RCC 7860 (cell line): ENCODE results near the gene TCP10L.
A peak's percentile ranks its signal among the peaks of the same experiment; 100 is the strongest.
"Not testable (repeated sequence)": the region's sequence is repeated elsewhere in the genome, so short reads cannot be mapped to it uniquely, and the experiment has no call there.

Experiments used
- DNase-seq: peaks from one replicate; pipeline ENCODE4 v3.0.0-alpha.2; 2015; ENCODE audit warnings: low spot score
- FAIRE-seq: peaks from 2 replicates; lab custom pipeline; 2012; peaks lifted over from hg19 to GRCh38; lab: Jason Lieb, UNC

TCP10L gene

DNA sequence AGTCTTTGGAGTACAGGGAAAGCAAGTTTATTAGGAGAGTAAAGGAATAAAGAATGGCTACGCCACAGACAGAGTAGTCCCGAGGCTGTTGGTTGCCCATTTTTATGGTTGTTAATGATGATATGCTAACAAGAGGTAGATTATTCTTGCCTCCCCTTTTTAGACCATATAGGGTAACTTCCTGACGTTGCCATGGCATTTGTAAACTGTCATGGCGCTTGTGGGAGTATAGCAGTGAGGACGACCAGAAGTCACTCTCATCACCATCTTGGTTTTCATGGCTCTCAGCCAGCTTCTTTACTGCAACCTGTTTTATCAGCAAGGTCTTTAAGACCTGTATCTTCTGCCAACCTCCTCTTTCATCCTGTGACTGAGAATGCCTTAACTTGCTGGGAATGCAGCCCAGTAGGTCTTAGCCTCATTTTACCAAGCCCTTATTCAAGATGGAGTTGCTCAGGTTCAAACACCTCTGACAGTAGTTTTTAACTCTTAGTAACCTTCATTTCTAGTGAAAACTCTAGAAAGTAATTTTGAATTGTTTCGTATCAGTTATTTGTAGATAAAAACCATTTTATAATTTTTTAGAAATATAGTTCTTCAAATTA, 26.2 kb downstream of the TCP10L start:
- peak; percentile 45 for FAIRE-seq
- DNase-seq: no peak

DNA sequence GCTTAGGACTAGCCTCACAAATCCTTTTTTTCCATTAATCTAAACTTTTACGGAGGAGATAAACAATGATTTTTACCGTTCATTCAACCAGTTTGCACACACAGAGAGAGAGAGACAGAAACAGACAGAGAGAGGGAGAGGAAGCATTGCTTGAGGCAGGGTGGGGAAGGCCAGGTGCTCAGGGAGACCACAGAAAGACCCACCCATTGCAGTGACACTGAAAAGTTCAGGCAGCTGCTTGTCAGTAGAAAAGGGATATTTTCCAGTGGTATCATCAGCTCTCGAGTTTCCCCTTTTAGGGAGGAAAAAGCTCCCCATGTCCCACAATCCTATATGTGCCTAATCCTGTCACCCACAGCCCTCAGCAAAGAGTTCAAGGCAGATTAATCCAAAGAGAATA, 27.2 kb downstream of the TCP10L start:
- no peak for DNase-seq
- FAIRE-seq: no peak

DNA sequence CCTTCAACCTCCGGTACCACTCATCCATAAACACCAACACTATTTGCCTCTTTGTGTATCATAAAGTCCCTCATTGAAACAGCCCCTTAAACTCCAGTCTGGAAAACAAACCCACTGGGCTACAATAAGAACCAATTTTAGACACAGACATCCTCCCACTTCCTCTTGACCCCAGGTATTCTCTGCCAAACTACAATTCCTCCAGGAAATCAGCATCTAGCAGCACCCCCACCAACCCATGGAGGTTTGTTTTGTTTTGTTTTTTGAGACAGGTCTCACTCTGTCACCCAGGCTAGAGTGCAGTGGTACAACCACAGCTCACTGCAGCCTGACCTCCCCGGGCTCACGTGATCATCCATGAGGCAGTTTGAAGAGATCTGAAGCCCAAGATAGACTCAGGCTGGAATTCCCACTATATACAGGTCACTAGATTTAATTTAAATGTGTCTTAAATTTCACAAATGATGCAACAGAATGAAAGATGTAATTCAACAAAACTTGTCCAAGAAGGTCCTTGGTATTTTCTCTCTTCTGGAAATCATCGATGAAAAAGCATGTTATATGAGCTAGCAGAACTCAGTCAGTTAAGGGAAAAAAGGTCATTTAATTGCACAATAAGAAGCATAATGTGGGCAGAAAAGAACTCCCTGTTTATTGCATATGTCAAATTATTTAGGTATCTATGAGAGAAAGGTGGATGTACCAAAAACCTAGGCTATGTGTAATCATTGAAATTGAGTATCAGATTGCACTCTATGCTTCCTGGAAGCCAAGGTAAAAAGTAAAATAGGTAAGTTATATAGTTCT, 30.3 kb downstream of the TCP10L start:
- no peak for FAIRE-seq
- DNase-seq: no peak

DNA sequence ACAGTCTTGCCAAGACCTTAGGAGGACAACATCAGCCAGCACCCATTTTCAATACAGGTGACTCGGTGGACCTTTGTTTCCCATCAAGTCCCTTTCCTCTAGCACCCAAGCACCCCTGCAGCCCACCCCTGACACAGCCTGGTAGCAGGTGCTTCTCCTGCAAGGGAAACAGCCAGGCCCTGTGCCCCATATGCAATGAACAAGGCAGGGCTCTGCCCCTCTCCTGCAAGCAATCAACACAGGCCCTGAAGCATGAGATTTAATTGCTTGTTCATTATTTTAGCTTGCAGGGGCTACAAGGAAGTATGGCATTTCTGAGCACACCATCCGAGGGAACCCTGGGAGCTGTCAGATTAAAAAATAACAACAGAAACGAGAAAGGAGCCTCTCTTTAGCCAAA, 35.4 kb downstream of the TCP10L start:
- FAIRE-seq (no peak), DNase-seq (no peak)

DNA sequence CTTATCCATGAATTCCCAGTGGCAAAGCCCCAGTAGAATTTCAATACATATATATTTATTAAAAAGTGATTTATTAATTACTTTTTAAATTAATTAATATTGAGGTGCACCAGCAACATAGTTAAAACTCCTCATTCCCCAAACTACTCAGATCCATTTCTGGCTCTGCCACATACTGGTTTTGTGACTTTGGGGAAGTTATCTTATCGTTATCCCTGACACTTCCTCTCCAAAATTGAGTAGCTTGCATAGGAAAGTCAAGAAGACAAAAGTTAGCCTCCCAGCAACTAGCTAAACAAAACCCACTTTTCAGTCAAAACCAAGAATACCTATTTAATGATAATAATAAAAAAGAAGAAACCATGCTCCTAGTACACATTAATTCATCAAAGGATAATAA, 35.9 kb downstream of the TCP10L start:
- DNase-seq (no peak), FAIRE-seq (no peak)

DNA sequence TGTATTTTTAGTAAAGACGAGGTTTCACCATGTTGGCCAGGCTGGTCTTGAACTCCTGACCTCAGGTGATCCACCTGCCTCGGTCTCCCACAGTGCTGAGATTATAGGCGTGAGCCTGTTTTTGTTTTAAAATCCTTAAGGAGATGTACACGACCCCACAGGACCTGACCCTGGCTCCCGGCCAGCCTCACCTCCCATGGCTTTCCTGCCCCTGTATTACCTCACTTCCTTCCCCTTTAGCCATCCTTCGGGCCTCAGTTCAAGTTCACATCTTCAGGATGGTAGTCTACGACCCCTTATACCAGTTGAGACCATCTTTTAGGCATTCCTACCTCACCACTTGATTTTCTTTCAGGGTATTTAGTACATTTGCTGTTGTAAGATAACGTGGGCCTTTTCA, 36.3 kb downstream of the TCP10L start:
- DNase-seq (no peak), FAIRE-seq (no peak)

DNA sequence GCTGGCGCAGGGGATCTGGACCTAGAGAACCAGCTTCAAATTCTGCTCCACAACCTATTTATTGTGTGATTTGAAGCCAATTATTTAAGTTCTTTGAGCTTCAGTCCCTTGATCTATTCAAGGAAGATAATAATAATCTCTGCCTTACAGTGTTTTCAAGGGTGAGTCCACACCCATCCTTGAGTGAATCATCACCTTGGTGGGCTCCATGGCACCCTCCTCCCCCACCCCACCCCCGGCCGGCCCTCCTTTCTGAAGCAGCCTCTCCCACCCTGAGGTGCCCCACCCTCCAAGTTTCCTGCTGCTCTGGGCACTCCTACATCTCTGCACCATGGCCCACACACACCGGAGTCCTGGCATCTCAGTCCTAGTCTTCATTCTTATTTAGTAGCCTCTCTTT, 38.3 kb downstream of the TCP10L start:
- DNase-seq: no peak
- FAIRE-seq: no peak

DNA sequence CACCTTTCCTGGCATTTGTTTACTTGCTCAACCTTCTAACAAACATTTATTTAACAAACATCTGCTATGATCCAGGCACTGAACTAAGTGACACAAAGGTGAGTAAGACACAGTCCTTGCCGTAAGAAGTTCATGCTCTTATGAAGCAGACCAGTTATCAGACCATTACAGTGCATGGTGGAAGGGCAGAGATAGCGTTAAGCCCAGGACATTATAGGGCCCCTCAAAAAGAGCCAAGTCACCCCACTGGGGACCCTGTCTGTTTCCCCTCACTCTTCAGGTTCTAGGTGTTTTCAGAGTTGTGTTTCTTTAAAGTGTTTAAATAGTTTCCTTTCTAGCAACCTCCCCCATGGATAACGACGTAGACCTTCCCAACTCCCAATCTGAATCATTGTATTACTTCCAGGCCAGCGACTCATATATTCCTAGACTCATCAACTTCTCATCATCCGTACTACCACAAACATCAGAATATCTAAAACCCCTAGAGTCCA, 39.3 kb downstream of the TCP10L start:
- no peak for DNase-seq
- no peak for FAIRE-seq

DNA sequence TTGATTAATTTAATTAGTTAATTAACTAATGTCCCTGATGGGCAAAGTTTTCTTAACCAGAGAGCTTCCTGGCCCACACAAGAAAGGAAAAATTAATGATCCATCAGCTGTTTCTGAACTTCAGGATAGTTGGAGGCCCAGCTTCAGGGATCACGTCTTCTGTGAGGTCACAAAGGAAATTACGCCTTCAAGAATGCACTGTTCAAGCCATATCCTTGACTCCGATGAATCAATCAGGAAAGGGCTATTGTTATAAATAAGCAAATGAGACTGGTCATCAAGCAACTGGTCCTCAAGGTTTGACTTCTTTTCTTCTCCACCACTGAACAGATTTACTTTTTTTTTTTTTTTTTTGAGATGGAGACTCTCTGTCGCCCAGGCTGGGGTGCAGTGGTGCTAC, 40.6 kb downstream of the TCP10L start:
- DNase-seq (no peak), FAIRE-seq (no peak)

DNA sequence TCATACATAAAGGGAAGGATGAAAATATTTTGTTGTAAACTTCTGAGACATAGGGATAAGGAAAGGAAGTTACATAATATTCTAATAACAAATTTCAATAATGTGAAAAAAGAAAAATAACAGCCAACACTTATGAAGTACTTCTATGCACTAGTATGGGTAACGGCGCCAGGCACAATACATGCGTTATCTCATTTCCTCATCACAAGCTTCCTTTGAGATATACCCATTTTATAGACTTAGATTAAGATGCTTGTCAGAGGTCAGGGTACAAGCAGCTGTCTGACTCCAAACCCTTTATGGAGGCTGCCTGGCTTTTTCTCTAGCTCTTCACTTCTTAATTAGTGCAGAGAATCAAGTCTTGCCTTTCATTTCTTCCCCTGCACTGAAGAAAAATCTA, 41.3 kb downstream of the TCP10L start:
- FAIRE-seq: no peak
- DNase-seq: no peak

DNA sequence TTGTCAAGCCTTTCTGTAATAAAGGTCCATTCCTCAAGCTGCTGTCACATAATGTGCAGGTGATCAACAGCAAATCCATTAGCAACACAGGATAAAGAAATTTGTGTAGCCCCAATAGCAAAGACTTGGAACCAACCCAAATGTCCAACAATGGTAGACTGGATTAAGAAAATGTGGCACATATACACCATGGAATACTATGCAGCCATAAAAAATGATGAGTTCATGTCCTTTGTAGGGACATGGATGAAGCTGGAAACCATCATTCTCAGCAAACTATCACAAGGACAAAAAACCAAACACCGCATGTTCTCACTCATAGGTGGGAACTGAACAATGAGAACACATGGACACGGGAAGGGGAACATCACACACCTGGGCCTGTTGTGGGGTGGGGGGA, 42.3 kb downstream of the TCP10L start:
- FAIRE-seq, DNase-seq: not testable (repeated sequence)

DNA sequence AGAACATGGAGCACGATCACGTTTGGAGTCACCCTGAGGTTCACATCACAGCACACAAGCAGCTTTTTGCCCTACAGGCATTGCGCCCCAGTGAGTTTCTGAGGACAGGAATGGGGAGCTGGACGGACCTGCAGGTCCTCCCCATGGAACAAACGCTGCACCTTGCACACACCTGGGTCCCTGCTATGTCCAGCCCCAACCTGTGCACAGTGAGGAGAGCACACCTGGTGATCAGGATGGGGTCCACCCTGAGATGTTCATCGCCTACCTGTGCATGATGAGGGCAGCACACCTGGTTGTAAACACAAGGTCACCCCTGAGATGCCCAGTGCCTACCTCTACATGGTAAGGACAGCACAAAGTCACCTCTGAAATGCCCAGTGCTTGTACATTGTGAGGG, 45.9 kb downstream of the TCP10L start:
- no peak for FAIRE-seq
- no peak for DNase-seq

DNA sequence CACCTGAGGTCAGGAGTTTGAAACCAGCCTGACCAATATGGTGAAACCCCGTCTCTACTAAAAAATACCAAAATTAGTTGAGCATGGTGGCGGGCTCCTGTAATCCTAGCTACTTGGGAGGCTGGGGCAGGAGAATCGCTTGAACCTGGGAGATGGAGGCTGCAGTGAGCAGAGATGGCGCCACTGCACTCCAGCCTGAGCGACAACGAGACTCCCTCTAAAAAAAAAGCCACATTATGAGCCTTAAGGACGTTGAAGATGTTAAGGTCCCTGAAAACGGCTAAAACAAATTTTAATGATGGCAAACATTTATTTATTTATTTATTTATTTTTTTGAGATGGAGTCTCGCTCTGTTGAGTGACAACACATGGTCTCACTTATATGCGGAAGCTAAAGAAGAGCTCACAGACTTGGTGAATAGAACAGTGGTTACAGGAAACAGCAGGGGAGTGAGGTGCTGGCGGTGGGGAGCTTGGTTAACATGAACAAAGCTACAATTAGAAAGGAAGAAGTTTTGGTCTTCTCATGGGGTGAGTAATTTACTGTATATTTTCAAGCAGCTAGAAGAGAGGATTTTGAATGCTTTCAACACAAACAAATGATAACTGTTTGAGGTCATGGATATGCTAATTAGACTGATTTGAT, 47.1 kb downstream of the TCP10L start:
- DNase-seq: no peak
- FAIRE-seq: no peak

DNA sequence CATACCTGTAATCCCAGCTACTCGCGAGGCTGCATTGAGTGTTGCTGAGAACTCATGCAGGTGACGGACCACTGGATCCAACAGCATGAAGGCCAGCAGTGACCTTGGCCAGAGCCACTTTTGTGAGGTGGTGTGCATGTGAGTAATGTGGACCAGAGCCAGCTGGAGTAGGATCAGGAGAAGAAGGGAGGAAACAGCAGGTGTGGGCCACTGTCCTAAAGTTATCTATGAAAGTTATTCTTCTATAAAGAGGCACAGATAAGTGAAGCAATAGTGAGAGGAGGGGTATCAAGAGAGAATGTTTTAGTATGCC, 47.8 kb downstream of the TCP10L start:
- DNase-seq: no peak
- no peak for FAIRE-seq

DNA sequence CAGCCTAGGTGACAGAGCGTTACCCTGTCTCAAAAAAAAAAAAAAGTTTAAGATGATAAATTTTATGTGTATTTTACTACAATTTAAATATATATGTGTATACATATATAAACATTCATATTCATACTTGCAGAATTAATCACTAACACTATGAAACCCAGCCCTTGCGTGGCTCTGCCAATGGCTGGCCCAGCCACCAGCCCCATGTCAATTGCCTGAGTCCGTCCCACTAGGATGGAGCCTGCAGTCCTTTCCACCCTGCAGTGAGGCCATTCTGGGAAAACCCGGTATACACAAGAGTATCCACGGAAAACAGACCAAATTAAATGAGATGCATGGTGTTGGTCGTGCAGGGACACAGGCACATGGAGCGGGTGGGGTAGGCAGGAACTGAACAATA, 49.7 kb downstream of the TCP10L start:
- FAIRE-seq: no peak
- DNase-seq: no peak

DNA sequence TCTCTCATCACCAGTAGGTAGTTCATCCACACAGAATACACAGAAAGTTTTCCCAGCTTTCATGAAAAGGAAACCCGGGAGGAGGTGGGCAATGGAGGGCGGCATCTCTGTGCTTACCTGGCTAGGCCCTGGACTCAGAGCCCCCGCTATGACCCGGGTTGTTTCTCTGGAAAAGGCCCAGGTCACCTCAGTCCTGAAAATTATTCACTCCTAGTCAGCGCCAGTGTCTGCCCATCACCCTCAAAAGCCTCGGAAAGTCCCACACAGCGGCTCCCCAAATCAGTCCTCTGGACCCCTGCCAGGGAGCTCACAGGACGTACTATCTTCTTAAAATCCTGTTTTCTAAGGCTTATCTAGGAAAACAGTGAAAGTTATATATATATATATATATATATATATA, 51.2 kb downstream of the TCP10L start:
- no peak for FAIRE-seq
- no peak for DNase-seq

DNA sequence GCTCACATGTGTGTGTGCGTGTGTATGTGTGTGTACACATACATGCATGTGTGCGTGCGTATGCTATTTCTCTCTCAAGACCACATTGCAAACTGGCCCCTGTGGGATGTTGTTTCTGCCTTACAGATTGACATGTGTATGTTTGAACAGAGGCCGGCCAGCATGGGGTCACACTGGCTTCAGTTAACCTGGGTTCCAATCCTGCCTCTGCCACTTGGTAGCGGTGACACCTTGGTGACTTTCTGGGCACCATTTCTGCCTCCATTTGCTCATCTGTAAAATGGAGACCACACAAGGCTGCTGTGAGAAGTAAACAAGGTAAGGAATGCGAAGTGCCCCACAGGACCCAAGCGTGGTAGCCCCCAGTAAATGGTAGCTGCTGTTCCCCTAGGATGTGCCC, 51.7 kb downstream of the TCP10L start:
- no peak for FAIRE-seq

DNA sequence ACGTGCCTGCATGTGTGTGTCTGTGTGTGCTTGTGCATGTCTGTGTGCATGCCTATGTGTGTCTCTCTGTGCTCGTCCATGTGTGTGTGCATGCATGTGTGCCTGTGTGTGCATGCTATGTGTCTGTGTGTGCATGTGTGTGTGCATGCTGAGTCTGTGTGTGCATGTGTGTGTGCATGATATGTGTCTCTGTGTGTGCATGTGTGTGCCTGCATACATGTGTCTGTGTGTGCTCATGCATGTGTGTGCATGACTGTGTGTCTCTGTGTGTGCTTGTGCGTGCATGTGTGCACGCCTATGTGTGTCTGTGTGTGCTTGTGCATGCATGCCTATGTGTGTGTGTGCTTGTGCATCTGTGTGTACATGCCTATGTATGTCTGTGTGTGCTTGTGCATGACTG, 52.3 kb downstream of the TCP10L start:
- no peak for DNase-seq
- FAIRE-seq: no peak

More for the DNA sequence above, 51.7 kb downstream of the TCP10L start:
- no peak for DNase-seq

DNA sequence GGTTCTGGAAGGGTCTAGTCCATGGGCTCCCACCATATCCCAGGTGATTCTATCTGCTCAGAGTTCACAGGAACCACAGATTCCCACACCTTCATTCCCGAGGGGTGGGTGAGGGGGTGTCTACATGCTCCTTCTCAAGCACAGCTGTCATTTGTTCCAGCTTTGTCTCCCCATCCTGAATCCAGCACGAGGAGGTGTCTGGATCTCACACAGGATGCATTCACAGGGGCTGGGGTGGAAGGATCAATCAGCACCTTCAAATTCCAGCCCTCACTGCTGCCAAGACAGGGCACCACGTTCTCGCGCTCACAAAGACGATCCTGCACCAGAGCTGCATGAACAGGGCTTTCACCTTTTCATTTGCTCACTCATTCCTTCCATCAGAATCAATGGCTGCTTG, 52.7 kb downstream of the TCP10L start:
- FAIRE-seq (no peak), DNase-seq (no peak)

DNA sequence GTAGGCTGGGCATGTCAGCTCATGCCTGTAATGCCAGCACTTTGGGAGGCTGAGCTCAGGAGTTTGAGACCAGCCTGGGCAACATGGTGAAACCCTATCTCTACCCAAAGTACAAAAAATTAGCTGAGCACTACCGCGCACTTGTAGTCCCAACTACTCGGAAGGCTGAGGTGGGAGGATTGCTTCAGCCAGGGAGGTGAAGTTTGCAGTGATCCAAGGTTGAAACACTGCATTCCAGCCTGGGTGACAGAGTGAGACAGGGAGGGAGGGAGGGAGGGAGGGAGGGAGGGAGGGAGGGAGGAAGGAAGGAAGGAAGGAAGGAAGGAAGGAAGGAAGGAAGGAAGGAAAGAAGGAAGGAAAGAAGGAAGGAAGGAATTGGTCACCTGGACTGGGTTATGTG, 53.8 kb downstream of the TCP10L start:
- not testable (repeated sequence) for DNase-seq, FAIRE-seq

DNA sequence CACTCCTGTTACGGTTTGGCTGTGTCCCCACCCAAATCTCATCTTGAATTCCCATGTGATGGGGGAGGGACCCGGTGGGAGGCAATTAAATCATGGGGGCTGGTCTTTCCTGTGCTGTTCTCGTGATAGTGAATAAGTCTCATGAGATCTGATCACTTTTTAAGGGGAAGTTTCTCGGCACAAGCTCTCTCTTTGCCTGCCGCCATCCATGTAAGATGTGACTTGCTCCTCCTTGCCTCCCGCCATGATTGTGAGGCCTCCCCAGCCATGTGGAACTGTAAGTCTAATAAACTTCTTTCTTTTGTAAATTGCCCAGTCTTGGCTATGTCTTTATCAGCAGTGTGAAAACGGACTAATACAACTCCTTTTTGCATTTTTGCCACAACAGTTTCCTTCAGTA, 54.5 kb downstream of the TCP10L start:
- not testable (repeated sequence) for FAIRE-seq

DNA sequence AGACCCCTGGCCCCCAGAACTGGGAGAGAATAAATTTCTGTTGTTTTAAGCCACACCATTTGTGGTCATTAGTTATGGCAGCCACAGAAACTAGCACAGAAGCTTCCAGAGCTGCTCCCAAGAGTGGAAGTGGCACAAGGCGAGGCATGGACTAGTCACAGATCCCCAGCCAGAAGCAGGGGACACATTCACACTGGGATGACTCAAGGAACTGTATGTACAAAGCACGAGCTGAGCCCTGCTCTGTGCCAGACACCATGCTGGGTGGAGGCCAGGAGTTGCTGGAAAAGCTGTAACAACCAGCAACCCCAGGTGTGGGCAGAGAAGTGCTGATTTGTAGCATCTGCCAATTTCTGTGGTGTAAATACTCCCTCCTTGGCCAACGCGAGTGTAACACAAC, 55.6 kb downstream of the TCP10L start:
- FAIRE-seq (no peak), DNase-seq (no peak)

More for the DNA sequence above, 54.5 kb downstream of the TCP10L start:
- DNase-seq: not testable (repeated sequence)
